ENCODE measurements around the gene SUFU. TPM values are rescaled to one million over a fixed set of nuclear protein-coding genes. Genes with fewer than 3 reads are reported as not detected.

SUFU gene
- total and polyA plus RNA-seq, 2 of the 4 experiments (the other 2 are of a cell fraction) = 2.2 to 11.0 TPM

DNA sequence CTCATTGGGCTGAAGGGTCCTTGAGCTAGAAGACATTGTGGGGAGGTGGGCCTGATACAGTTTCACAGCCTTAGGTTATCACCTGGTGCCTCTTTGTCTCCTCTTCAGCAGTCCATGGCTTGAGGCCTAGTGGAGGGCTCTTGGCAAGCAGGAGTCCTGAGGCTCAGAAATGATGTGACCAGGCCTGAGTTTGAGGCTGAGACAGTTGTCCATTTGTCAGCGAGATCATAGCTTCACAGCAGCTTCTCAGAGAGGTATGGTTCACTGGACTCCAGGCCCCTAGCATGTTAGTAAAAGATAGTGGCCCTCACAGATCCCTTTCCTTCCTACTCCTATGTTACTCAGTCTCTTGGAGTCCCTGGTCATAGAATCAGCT, 19.1 kb downstream of the SUFU start:
- H3K23ac ChIP-seq (ENCODE audit: low read depth, low read length) = no peak overlapping the region
- peaks cover 13% of the 10 kb centered on the region for H3K36me3 ChIP-seq (ENCODE audit: control insufficient read depth, insufficient read depth, low read length)
- peaks cover 18% of the 10 kb centered on the region for H4K20me1 ChIP-seq (ENCODE audit: insufficient read depth, low read length)
- no peak overlapping the region; the same call in 1 of the 2 replicates for H4K5ac ChIP-seq (ENCODE audit: low read depth, low read length)
- peaks cover 17% of the 10 kb centered on the region for H3K4me1 ChIP-seq (ENCODE audit: control insufficient read depth, insufficient read depth, low read length)
- no peaks in the 10 kb centered on the region for H3K27me3 ChIP-seq (ENCODE audit: control insufficient read depth, insufficient read depth, low read length)
- no peak for TF ChIP-seq NFE2L2 (IDR thresholded peaks at IDR 0.05; ENCODE audit: low read depth, low read length)
- in situ Hi-C loops (cut with MboI; ENCODE audit: low sequenced_read_pairs) = no loop called here
- WGBS, 2 experiments (ENCODE audit: extremely low coverage in 2 of 2, insufficient read length in 1 of 2) = no CpG with 5 or more reads among the region's 1 CpG
- DNase-seq = no peak
- H2AK9ac ChIP-seq (replicated peaks; ENCODE audit: low read depth, low read length, poor library complexity) = peak overlapping the region; percentile 49
- H3K9ac ChIP-seq (ENCODE audit: low read depth, low read length) = no peak overlapping the region
- H3K4ac ChIP-seq (ENCODE audit: low read depth, low read length) = peak overlapping the region; percentile 33; the same call in 1 of the 2 replicates
- BruUV-seq (replicated peaks) = no TSS peak
- no peaks in the 10 kb centered on the region for H3K9me3 ChIP-seq (ENCODE audit: control insufficient read depth, insufficient read depth, low read length)
- H2BK120ac ChIP-seq (ENCODE audit: low read depth, low read length) = no peak overlapping the region
- peak overlapping the region; percentile 49 for H3K14ac ChIP-seq (replicated peaks; ENCODE audit: low read depth, low read length)
- POLR2A ChIA-PET (ENCODE audit: unreplicated experiment) = no interaction called here
- no peak overlapping the region; the same call in 1 of the 2 replicates for H3K27ac ChIP-seq (ENCODE audit: insufficient read depth, low read length)
- H3K4me2 ChIP-seq (ENCODE audit: low read depth, low read length) = no peak overlapping the region
- H4K8ac ChIP-seq (ENCODE audit: low read depth in 2 of 2, low read length in 2 of 2) = peak overlapping the region in 1 of 2 experiments; percentile 22; a peak in 1 of 4 replicates
- no peak overlapping the region for H2AFZ ChIP-seq (replicated peaks; ENCODE audit: low read length, poor library complexity)
- H2AK5ac ChIP-seq (ENCODE audit: low read depth, low read length) = peak overlapping the region; percentile 20; the same call in 1 of the 2 replicates
- CTCF ChIA-PET = no interaction called here
- H4K91ac ChIP-seq (ENCODE audit: insufficient read depth, low read depth, low read length) = no peak overlapping the region
- no peak for ATAC-seq (ENCODE audit: low read depth)
- H3K56ac ChIP-seq (ENCODE audit: extremely low read depth, insufficient read depth, low read length) = no peak overlapping the region
- H3K4me3 ChIP-seq (ENCODE audit: insufficient read depth, low read depth, low read length) = no peak overlapping the region
- intact Hi-C loops (cut with micrococcal nuclease) = no loop called here
- peak overlapping the region; percentile 1; the same call in 1 of the 2 replicates for H3K18ac ChIP-seq (ENCODE audit: low read depth, low read length)
- H2BK5ac ChIP-seq (ENCODE audit: low read depth, low read length, poor library complexity, severe bottlenecking) = peak overlapping the region; percentile 65
- no peak overlapping the region for H2BK15ac ChIP-seq (ENCODE audit: low read depth, low read length)
- dilution Hi-C loops (cut with HindIII; ENCODE audit: low sequenced_read_pairs, unreplicated experiment) = no loop called here
- peaks cover 24% of the 10 kb centered on the region for H3K9me1 ChIP-seq (ENCODE audit: insufficient read depth, low read length)
- no peak overlapping the region for H2BK20ac ChIP-seq (ENCODE audit: low read depth, low read length)
- peaks cover 24 to 64% of the 10 kb centered on the region in 2 experiments for H3K79me1 ChIP-seq (ENCODE audit: low read depth in 1 of 2, low read length in 2 of 2)

Measured in IMR-90 (cell line).